ENCODE data around the gene NGF.

The NGF gene

GRCh38 chr1:115303364-115303763, 34.7 kb downstream of the NGF start:
- no peak for TF ChIP-seq CTCF (IDR thresholded peaks at IDR 0.05)

GRCh38 chr1:115302390-115302961, 35.6 kb downstream of the NGF start:
- TF ChIP-seq CTCF (IDR thresholded peaks at IDR 0.05): no peak

- TF ChIP-seq CTCF (IDR thresholded peaks at IDR 0.05): no peak
Observed at GRCh38 chr1:115301438-115302020, 36.5 kb downstream of the NGF start.

- no peak for TF ChIP-seq CTCF (IDR thresholded peaks at IDR 0.05)
Observed at GRCh38 chr1:115300087-115300876, 37.8 kb downstream of the NGF start.

GRCh38 chr1:115299266-115299665, 38.8 kb downstream of the NGF start:
- TF ChIP-seq CTCF (IDR thresholded peaks at IDR 0.05): no peak

- TF ChIP-seq CTCF (IDR thresholded peaks at IDR 0.05): no peak
Observed at GRCh38 chr1:115296981-115297380, 41.1 kb downstream of the NGF start.

GRCh38 chr1:115295904-115296696, 41.9 kb downstream of the NGF start:
- TF ChIP-seq CTCF (IDR thresholded peaks at IDR 0.05): no peak
